Measurements from ENCODE around the gene MSRB3. TPM values are rescaled to one million over a fixed set of nuclear protein-coding genes. Genes with fewer than 3 reads are reported as not detected.

Gene MSRB3
- total and polyA plus RNA-seq, 10 of the 15 experiments (the other 5 are each of a cell fraction or from before 2014, with no cell fraction given): 0.07 to 2.7 (median 1.3) TPM

DNA sequence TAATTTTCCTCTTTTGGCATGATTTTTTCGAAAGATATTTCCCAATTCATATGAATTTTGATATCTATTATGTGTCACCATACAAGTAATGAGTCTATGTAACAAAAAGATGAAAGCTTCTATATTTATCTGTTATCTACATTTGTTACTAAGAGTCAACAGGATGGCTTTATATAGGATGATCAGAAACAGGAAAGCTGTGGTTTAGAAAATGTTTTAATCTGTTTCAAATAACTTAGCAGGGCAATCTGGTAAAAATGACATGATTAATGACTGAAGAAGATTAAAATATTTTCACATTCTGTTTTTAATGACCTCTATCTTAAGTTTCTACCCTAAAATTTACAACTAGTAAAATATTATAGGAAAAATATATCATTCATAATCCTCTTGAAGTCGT lies 105.8 kb downstream of the MSRB3 start:
- 0% methylated on average over 2 of the region's 2 CpGs for WGBS (ENCODE audit: insufficient coverage, insufficient replicate concordance, low lambda C conversion rate, missing lambda C conversion rate)
- Histone ChIP-seq H2AFZ (ENCODE audit: control insufficient read depth, low read depth, low read length) (no peak overlapping the region), H3K4me1 (ENCODE audit: control insufficient read depth, insufficient read depth, low read length) (no peaks in the 10 kb centered on the region), H3K27me3 (replicated peaks in 1 of 2; ENCODE audit: control insufficient read depth in 2 of 2, insufficient read depth in 2 of 2, low read length in 1 of 2) (no peaks in the 10 kb centered on the region), H3K9me3 (replicated peaks; ENCODE audit: control insufficient read depth, insufficient read depth, low read length) (no peaks in the 10 kb centered on the region), H3K9ac (ENCODE audit: control insufficient read depth, insufficient read depth, low read length) (no peak overlapping the region), H3K4me2 (ENCODE audit: control insufficient read depth, insufficient read depth) (no peak overlapping the region), H3K4me3 (no peak overlapping the region), H3K36me3 (ENCODE audit: control insufficient read depth in 2 of 2, insufficient read depth in 2 of 2, low read length in 1 of 2) (no peaks in the 10 kb centered on the region), H4K20me1 (ENCODE audit: control insufficient read depth, insufficient read depth) (no peaks in the 10 kb centered on the region), H3K27ac (ENCODE audit: control insufficient read depth, insufficient read depth) (no peak overlapping the region), H3K79me2 (ENCODE audit: control insufficient read depth, insufficient read depth, low read length) (no peaks in the 10 kb centered on the region)
- FAIRE-seq (no peak), DNase-seq (ENCODE audit: low read depth, low spot score) (no peak), ATAC-seq (no peak)
- no peak for TF ChIP-seq NFYB (IDR thresholded peaks at IDR 0.05; ENCODE audit: insufficient read depth, low read depth, low read length)
- no peak for TF ChIP-seq POLR2AphosphoS2 (IDR thresholded peaks at IDR 0.05; ENCODE audit: low read depth, low read length)
- TF ChIP-seq GABPA (IDR thresholded peaks at IDR 0.05; ENCODE audit: low read depth): no peak
- TF ChIP-seq LARP7 (IDR thresholded peaks at IDR 0.05): no peak
- TF ChIP-seq, protein P1, sequence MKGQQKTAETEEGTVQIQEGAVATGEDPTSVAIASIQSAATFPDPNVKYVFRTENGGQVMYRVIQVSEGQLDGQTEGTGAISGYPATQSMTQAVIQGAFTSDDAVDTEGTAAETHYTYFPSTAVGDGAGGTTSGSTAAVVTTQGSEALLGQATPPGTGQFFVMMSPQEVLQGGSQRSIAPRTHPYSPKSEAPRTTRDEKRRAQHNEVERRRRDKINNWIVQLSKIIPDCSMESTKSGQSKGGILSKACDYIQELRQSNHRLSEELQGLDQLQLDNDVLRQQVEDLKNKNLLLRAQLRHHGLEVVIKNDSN (IDR thresholded peaks at IDR 0.05; ENCODE audit: borderline replicate concordance, extremely low read length, insufficient read depth, low read depth, low read length): no peak
- intact Hi-C loops (cut with micrococcal nuclease; ENCODE audit: unreplicated experiment) (no loop called here), in situ Hi-C loops (cut with MboI) (no loop called here)
- ChIA-PET RAD21 (ENCODE audit: unreplicated experiment) (no interaction called here), CTCF (no interaction called here), POLR2A (no interaction called here), SMC1A (ENCODE audit: uncharacterized antibody, unreplicated experiment) (no interaction called here)
- no TSS peak for BruUV-seq (replicated peaks)

DNA sequence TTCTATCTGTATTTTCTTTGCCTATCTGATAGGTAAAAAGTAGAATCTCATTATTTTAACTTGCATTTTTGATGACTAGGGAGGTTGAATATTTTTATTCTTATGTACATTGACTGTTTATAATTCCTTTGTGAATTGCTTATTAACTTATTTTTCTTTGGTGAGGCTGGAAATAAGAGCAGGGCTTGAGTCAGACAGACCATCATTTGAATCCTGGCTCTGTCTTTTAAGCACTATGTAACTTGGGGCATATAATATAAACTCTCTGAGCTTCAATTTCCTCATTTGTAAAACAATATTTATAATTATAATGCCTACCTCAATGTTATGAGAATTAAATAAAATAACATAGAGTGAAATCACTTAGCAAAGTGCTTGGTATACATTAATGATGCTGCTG lies 108.9 kb downstream of the MSRB3 start:
- ChIA-PET CTCF (no interaction called here), SMC1A (ENCODE audit: uncharacterized antibody, unreplicated experiment) (interaction anchor here (1.2 kb wide), 1 partner anchor 43 kb away, joined by 3 read pairs; no protein-coding TSS in a partner anchor), RAD21 (ENCODE audit: unreplicated experiment) (no interaction called here), POLR2A (no interaction called here)
- Histone ChIP-seq H3K4me2 (ENCODE audit: control insufficient read depth, insufficient read depth) (no peak overlapping the region), H3K79me2 (ENCODE audit: control insufficient read depth, insufficient read depth, low read length) (no peaks in the 10 kb centered on the region), H3K4me3 (no peak overlapping the region), H3K9me3 (replicated peaks; ENCODE audit: control insufficient read depth, insufficient read depth, low read length) (no peaks in the 10 kb centered on the region), H3K9ac (ENCODE audit: control insufficient read depth, insufficient read depth, low read length) (no peak overlapping the region), H4K20me1 (ENCODE audit: control insufficient read depth, insufficient read depth) (no peaks in the 10 kb centered on the region), H3K27ac (ENCODE audit: control insufficient read depth, insufficient read depth) (no peak overlapping the region), H2AFZ (ENCODE audit: control insufficient read depth, low read depth, low read length) (no peak overlapping the region), H3K4me1 (ENCODE audit: control insufficient read depth, insufficient read depth, low read length) (no peaks in the 10 kb centered on the region), H3K36me3 (ENCODE audit: control insufficient read depth in 2 of 2, insufficient read depth in 2 of 2, low read length in 1 of 2) (no peaks in the 10 kb centered on the region), H3K27me3 (replicated peaks in 1 of 2; ENCODE audit: control insufficient read depth in 2 of 2, insufficient read depth in 2 of 2, low read length in 1 of 2) (no peaks in the 10 kb centered on the region)
- TF ChIP-seq SMAD5 (IDR thresholded peaks at IDR 0.05; ENCODE audit: low read depth): no peak
- TF ChIP-seq KDM1A (IDR thresholded peaks at IDR 0.05; ENCODE audit: borderline replicate concordance): no peak
- no peak for TF ChIP-seq TCF12 (IDR thresholded peaks at IDR 0.05; ENCODE audit: low read depth, low read length)
- no peak for TF ChIP-seq HDGF (IDR thresholded peaks at IDR 0.05)
- no peak for TF ChIP-seq JUND (IDR thresholded peaks at IDR 0.05; ENCODE audit: low read depth, low read length)
- TF ChIP-seq, protein P2, sequence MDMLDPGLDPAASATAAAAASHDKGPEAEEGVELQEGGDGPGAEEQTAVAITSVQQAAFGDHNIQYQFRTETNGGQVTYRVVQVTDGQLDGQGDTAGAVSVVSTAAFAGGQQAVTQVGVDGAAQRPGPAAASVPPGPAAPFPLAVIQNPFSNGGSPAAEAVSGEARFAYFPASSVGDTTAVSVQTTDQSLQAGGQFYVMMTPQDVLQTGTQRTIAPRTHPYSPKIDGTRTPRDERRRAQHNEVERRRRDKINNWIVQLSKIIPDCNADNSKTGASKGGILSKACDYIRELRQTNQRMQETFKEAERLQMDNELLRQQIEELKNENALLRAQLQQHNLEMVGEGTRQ (IDR thresholded peaks at IDR 0.05; ENCODE audit: borderline replicate concordance, low read depth, low read length): no peak
- TF ChIP-seq EP300 (IDR thresholded peaks at IDR 0.05; ENCODE audit: borderline replicate concordance in 1 of 2, control insufficient read depth in 1 of 2, low read depth in 2 of 2, low read length in 2 of 2): no peak
- TF ChIP-seq TCF7 (IDR thresholded peaks at IDR 0.05; ENCODE audit: borderline replicate concordance): no peak
- TF ChIP-seq BCL11A (IDR thresholded peaks at IDR 0.05; ENCODE audit: low read depth, low read length): no peak
- TF ChIP-seq GABPA (IDR thresholded peaks at IDR 0.05; ENCODE audit: low read depth): no peak
- TF ChIP-seq SP1 (IDR thresholded peaks at IDR 0.05; ENCODE audit: low read depth, low read length): no peak
- no peak for FAIRE-seq
- intact Hi-C loops (cut with micrococcal nuclease; ENCODE audit: unreplicated experiment): no loop called here
- DNase-seq (ENCODE audit: low read depth, low spot score): no peak
- no peak for ATAC-seq
- no TSS peak for BruUV-seq (replicated peaks)
- in situ Hi-C loops (cut with MboI): no loop called here

Measured in GM12878 (cell line).